NB4 (cell line): ENCODE data around the gene FASTKD2.

ENCODE experiments used
- DNase-seq: peaks from one replicate; pipeline ENCODE4 v3.0.0; 2010; ENCODE audit warnings: low read depth
- H3K4me3 ChIP-seq: one replicate; pipeline ENCODE4 v1.5.1; 2011; ENCODE audit warnings: mild to moderate bottlenecking, low read depth, low read length, moderate library complexity
- CTCF ChIP-seq: IDR thresholded peaks from one replicate; pipeline ENCODE4 v1.5.1; 2012; ENCODE audit warnings: low read depth, low read length
- MAX ChIP-seq: IDR thresholded peaks from 2 replicates; pipeline ENCODE4 v1.6.1; 2011; ENCODE audit warnings: low read depth, low read length
- MYC ChIP-seq: IDR thresholded peaks from 2 replicates; pipeline ENCODE4 v1.6.1; 2011; ENCODE audit warnings: low read depth, low read length
- POLR2A ChIP-seq: IDR thresholded peaks from 2 replicates; pipeline ENCODE4 v1.6.1; 2011; ENCODE audit warnings: mild to moderate bottlenecking; ENCODE audit not compliant: insufficient read length; ENCODE audit errors: extremely low read depth

The FASTKD2 gene

GRCh38 chr2:206765242-206766056, at the start of gene FASTKD2, which contains the start of gene MDH1B:
TSS of gene FASTKD2 (plus strand) at chr2:206765606. CDS start at chr2:206766694, 1,088 bp downstream.
TSS of gene MDH1B (minus strand) at chr2:206765328. CDS start at chr2:206765271, 57 bp downstream.
- peak; percentile 93 for DNase-seq
- peak within 1 kb of the TSS; percentile 79 for H3K4me3 ChIP-seq
- TF ChIP-seq CTCF (no peak), MYC (peak; percentile 75), POLR2A (peak; percentile 76), MAX (peak; percentile 80)

GRCh38 chr2:206716623-206717022, 48.8 kb upstream of the FASTKD2 start:
- TF ChIP-seq POLR2A (no peak), CTCF (no peak), MYC (no peak), MAX (no peak)
- no peak for DNase-seq
- H3K4me3 ChIP-seq = no peak overlapping the region

- H3K4me3 ChIP-seq = no peak within 1 kb of the TSS
- no peak for DNase-seq
- TF ChIP-seq MYC (no peak), MAX (no peak), CTCF (no peak), POLR2A (no peak)
Observed at GRCh38 chr2:206718296-206718695, 47.1 kb upstream of the FASTKD2 start, which contains the start of gene DYTN. TSS of gene DYTN (minus strand) at chr2:206718396. CDS start at chr2:206718279, 117 bp downstream.

- no peak for DNase-seq
- H3K4me3 ChIP-seq = no peak overlapping the region
- TF ChIP-seq MYC (no peak), MAX (no peak), CTCF (no peak), POLR2A (no peak)
Observed at GRCh38 chr2:206721256-206721920, 44.0 kb upstream of the FASTKD2 start.

- TF ChIP-seq MAX (no peak), CTCF (no peak), MYC (no peak), POLR2A (no peak)
- H3K4me3 ChIP-seq = no peak overlapping the region
- DNase-seq = no peak
Observed at GRCh38 chr2:206723288-206723687, 42.1 kb upstream of the FASTKD2 start.
